GM12892 (cell line): ENCODE measurements around the gene TAOK3.

Experiments used
- POLR2A ChIP-seq: IDR thresholded peaks from 2 replicates; pipeline ENCODE4 v1.6.1; 2011; ENCODE audit warnings: low read depth, low read length, control low read depth
- POLR2AphosphoS5 ChIP-seq: IDR thresholded peaks from 2 replicates; pipeline ENCODE4 v1.6.1; 2011; ENCODE audit warnings: low read depth, low read length, control low read depth
- TAF1 ChIP-seq: IDR thresholded peaks from 2 replicates; pipeline ENCODE4 v1.6.1; 2011; ENCODE audit warnings: low read depth, mild to moderate bottlenecking, control low read depth, low read length, borderline replicate concordance

DNA sequence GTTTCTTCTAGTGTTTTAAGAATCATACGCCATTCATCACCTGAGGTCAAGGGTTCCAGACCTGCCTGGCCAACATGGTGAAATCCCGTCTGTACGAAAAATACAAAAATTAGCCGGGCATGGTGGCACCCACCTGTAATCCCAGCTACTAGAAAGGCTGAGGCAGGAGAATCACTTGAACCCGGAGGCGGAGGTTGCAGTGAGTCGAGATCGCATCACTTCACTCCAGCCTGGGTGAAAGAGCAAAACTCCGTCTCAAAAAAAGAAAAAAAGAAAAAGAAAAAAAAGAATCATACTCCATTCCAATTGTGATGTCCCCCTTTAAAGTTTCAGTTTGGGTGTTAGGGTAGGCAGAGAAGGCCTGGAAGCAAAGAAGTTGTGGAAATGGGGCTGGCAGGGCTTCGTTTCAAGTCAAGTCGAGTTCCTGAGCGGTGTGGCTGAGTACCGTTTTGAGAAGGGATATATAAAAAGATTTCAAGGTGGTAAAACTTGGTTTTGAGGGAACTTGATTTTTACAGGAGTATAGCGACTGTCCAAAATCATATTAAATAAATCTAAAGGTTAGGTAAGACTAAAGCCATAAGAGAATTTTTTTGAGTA is 1.5 kb upstream of the TAOK3 start:
- no peak for TF ChIP-seq POLR2A
- TF ChIP-seq POLR2AphosphoS5, result no peak
- TF ChIP-seq TAF1, result no peak
